Measurements from ENCODE around the gene HCFC1.

The HCFC1 gene

GRCh38 chrX:153937056-153937455 is 34.6 kb downstream of the HCFC1 start:
- no peak for DNase-seq

GRCh38 chrX:153935326-153935851 is 36.2 kb downstream of the HCFC1 start:
- DNase-seq: peak; percentile 64

GRCh38 chrX:153934762-153935325 is 36.8 kb downstream of the HCFC1 start, which contains the start of gene NAA10:
NAA10 (minus strand) TSS chrX:153935037; CDS start chrX:153934904, 133 bp downstream.
- peak; percentile 80 for DNase-seq

- no peak for DNase-seq
Measured at GRCh38 chrX:153934148-153934761, 37.4 kb downstream of the HCFC1 start.

GRCh38 chrX:153933748-153934147 is 37.9 kb downstream of the HCFC1 start:
- no peak for DNase-seq

- no peak for DNase-seq
Measured at GRCh38 chrX:153932220-153932915, 39.2 kb downstream of the HCFC1 start.

- no peak for DNase-seq
Measured at GRCh38 chrX:153931748-153932147, 39.9 kb downstream of the HCFC1 start.

- no peak for DNase-seq
Measured at GRCh38 chrX:153931151-153931550, 40.5 kb downstream of the HCFC1 start.

- no peak for DNase-seq
Measured at GRCh38 chrX:153930011-153930910, 41.4 kb downstream of the HCFC1 start.

- no peak for DNase-seq
Measured at GRCh38 chrX:153929576-153929975, 42.0 kb downstream of the HCFC1 start.

GRCh38 chrX:153928846-153929245 is 42.8 kb downstream of the HCFC1 start:
- DNase-seq: no peak

GRCh38 chrX:153927922-153928760 is 43.5 kb downstream of the HCFC1 start:
- DNase-seq: peak; percentile 98

- no peak for DNase-seq
Measured at GRCh38 chrX:153927672-153927921, 44.0 kb downstream of the HCFC1 start.

- DNase-seq: peak; percentile 79
Measured at GRCh38 chrX:153926858-153927671, 44.6 kb downstream of the HCFC1 start.

GRCh38 chrX:153926552-153926857 is 45.1 kb downstream of the HCFC1 start:
- DNase-seq: no peak

GRCh38 chrX:153925739-153926551 is 45.7 kb downstream of the HCFC1 start, which contains the start of gene ARHGAP4:
ARHGAP4 (minus strand) TSS chrX:153926264; CDS start chrX:153926202, 62 bp downstream.
- peak; percentile 31 for DNase-seq

GRCh38 chrX:153925387-153925738 is 46.3 kb downstream of the HCFC1 start:
- no peak for DNase-seq

- peak; percentile 33 for DNase-seq
Measured at GRCh38 chrX:153924149-153924861, 47.3 kb downstream of the HCFC1 start.

- peak; percentile 12 for DNase-seq
Measured at GRCh38 chrX:153922932-153923857, 48.4 kb downstream of the HCFC1 start.

All from NCI-H146 (cell line).